ENCODE results near the gene IFNLR1.

IFNLR1 gene

GRCh38 chr1:24105368-24106160, 81.5 kb downstream of the IFNLR1 start:
- DNase-seq (ENCODE audit: low read depth in 3 of 3): no peak

- no peak for DNase-seq (ENCODE audit: low read depth in 3 of 3)
Measured at GRCh38 chr1:24104854-24105253, 82.2 kb downstream of the IFNLR1 start.
